ENCODE measurements around the gene TRIM72.
"Not testable (repeated sequence)": the region's sequence is repeated elsewhere in the genome, so short reads cannot be mapped to it uniquely, and the experiment has no call there.

Gene TRIM72

DNA sequence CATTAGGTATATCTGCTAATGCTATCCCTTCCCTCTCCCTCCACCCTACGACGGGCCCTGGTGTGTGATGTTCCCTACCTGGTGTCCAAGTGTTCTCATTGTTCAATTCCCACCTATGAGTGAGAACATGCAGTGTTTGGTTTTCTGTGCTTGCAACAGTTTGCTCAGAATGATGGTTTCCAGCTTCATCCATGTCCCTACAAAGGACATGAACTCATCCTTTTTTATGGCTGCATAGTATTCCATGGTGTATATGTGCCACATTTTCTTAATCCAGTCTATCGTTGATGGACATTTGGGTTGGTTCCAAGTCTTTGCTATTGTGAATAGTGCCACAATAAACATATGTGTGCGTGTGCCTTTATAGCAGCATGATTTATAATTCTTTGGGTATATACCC lies 64.9 kb downstream of the TRIM72 start:
- H3K4me3 ChIP-seq (ENCODE audit: low read depth in 1 of 5, low read length in 5 of 5); H3K27ac ChIP-seq (ENCODE audit: low read depth, low read length); H3K9ac ChIP-seq (ENCODE audit: low read length in 5 of 5); H3K4me1 ChIP-seq (ENCODE audit: control insufficient read depth in 5 of 5, insufficient read depth in 5 of 5, low read length in 5 of 5); H3K9me3 ChIP-seq (ENCODE audit: control insufficient read depth in 5 of 5, low read length in 5 of 5); H3K27me3 ChIP-seq (ENCODE audit: control insufficient read depth in 5 of 5, insufficient read depth in 4 of 5, low read length in 5 of 5): not testable (repeated sequence)
- peaks cover 0 to 18% (median 2%) of the 10 kb centered on the region in 5 donors for H3K36me3 ChIP-seq (ENCODE audit: control insufficient read depth in 5 of 5, insufficient read depth in 5 of 5, low read length in 5 of 5)
